Measurements from ENCODE around the gene NMT1.

GRCh38 chr17:45106582-45106981 lies 45.5 kb downstream of the NMT1 start:
- TF ChIP-seq CTCF (IDR thresholded peaks at IDR 0.05) (no peak), POLR2A (IDR thresholded peaks at IDR 0.05) (no peak)
